Measurements from ENCODE around the gene SLIT3. TPM values are rescaled to one million over a fixed set of nuclear protein-coding genes. Genes with fewer than 3 reads are reported as not detected.

The SLIT3 gene
- total and polyA plus RNA-seq, 10 of the 15 experiments (the other 5 are each of a cell fraction or from before 2014, with no cell fraction given): 0.05 TPM; not detected in 9

- CTCF ChIA-PET: interaction anchor here (1.6 kb wide), 1 partner anchor 17 kb away, joined by 3 read pairs; no protein-coding TSS in a partner anchor
- POLR2A ChIA-PET: no interaction called here
- no peak overlapping the region for H2AFZ ChIP-seq (ENCODE audit: control insufficient read depth, low read depth, low read length)
- H3K4me2 ChIP-seq (ENCODE audit: control insufficient read depth, insufficient read depth): no peak overlapping the region
- no peaks in the 10 kb centered on the region for H3K9me3 ChIP-seq (replicated peaks; ENCODE audit: control insufficient read depth, insufficient read depth, low read length)
- 17% methylated on average over 10 of the region's 10 CpGs for WGBS (ENCODE audit: insufficient coverage, insufficient replicate concordance, low lambda C conversion rate, missing lambda C conversion rate)
- intact Hi-C loops (cut with micrococcal nuclease; ENCODE audit: unreplicated experiment) (no loop called here), in situ Hi-C loops (cut with MboI) (no loop called here)
- no peaks in the 10 kb centered on the region for H3K4me1 ChIP-seq (ENCODE audit: control insufficient read depth, insufficient read depth, low read length)
- FAIRE-seq (no peak), DNase-seq (ENCODE audit: low read depth, low spot score) (no peak), ATAC-seq (no peak)
- no peaks in the 10 kb centered on the region for H3K79me2 ChIP-seq (ENCODE audit: control insufficient read depth, insufficient read depth, low read length)
- no peak overlapping the region for H3K9ac ChIP-seq (ENCODE audit: control insufficient read depth, insufficient read depth, low read length)
- peaks cover 0 to 2% of the 10 kb centered on the region in 2 experiments; a peak in 3 of 4 replicates for H3K27me3 ChIP-seq (replicated peaks in 1 of 2; ENCODE audit: control insufficient read depth in 2 of 2, insufficient read depth in 2 of 2, low read length in 1 of 2)
- RAD21 ChIA-PET (ENCODE audit: unreplicated experiment): no interaction called here
- SMC1A ChIA-PET (ENCODE audit: uncharacterized antibody, unreplicated experiment): no interaction called here
- H3K27ac ChIP-seq (ENCODE audit: control insufficient read depth, insufficient read depth): no peak overlapping the region
- H4K20me1 ChIP-seq (ENCODE audit: control insufficient read depth, insufficient read depth): no peaks in the 10 kb centered on the region
- no peak overlapping the region for H3K4me3 ChIP-seq
- H3K36me3 ChIP-seq (ENCODE audit: control insufficient read depth in 2 of 2, insufficient read depth in 2 of 2, low read length in 1 of 2): no peaks in the 10 kb centered on the region
- no TSS peak for BruUV-seq (replicated peaks)
- TF ChIP-seq TBL1XR1 (IDR thresholded peaks at IDR 0.05; ENCODE audit: low read depth, low read length) (no peak), SRF (IDR thresholded peaks at IDR 0.05; ENCODE audit: low read depth in 2 of 2, low read length in 2 of 2) (no peak), SIX5 (IDR thresholded peaks at IDR 0.05; ENCODE audit: low read depth, low read length, severe bottlenecking) (no peak), ZNF207 (IDR thresholded peaks at IDR 0.05; ENCODE audit: borderline replicate concordance) (no peak), PAX8 (IDR thresholded peaks at IDR 0.05) (no peak), BCL11A (IDR thresholded peaks at IDR 0.05; ENCODE audit: low read depth, low read length) (no peak), NFXL1 (IDR thresholded peaks at IDR 0.05; ENCODE audit: borderline replicate concordance) (no peak), EZH2 (IDR thresholded peaks at IDR 0.05; ENCODE audit: borderline replicate concordance, control insufficient read depth, low read depth, low read length) (no peak), NR2C2 (IDR thresholded peaks at IDR 0.05; ENCODE audit: borderline replicate concordance, control insufficient read depth, insufficient read length, low read depth) (no peak), SUPT20H (IDR thresholded peaks at IDR 0.05; ENCODE audit: borderline replicate concordance, control insufficient read depth, low read depth, low read length) (no peak), POLR2AphosphoS5 (IDR thresholded peaks at IDR 0.05; ENCODE audit: low read length) (no peak), POLR2A (IDR thresholded peaks at IDR 0.05; ENCODE audit: low read depth, low read length) (no peak), PRDM15 (CRISPR knock-in tag; IDR thresholded peaks at IDR 0.05) (no peak), RB1 (IDR thresholded peaks at IDR 0.05; ENCODE audit: borderline replicate concordance) (no peak), ASH2L (IDR thresholded peaks at IDR 0.05; ENCODE audit: borderline replicate concordance, low read depth) (no peak), SREBF2 (IDR thresholded peaks at IDR 0.05; ENCODE audit: low read length) (no peak), MEF2A (IDR thresholded peaks at IDR 0.05; ENCODE audit: insufficient read depth, low read depth, low read length) (no peak), NRF1 (conservative IDR thresholded peaks at IDR 0.05; ENCODE audit: low read depth, low read length) (no peak)
Observed at GRCh38 chr5:169097374-169098326, 203.3 kb downstream of the SLIT3 start.
